WERI-Rb-1 (cell line): ENCODE measurements around the gene OPHN1.

Experiments
- DNase-seq: peaks from one replicate; pipeline ENCODE4 v3.0.0-alpha.2; 2020
- H3K27ac ChIP-seq: fragments of 250-450 bp; sonication (Bioruptor Pico); 2 replicates; pipeline ENCODE4 v1.5.1; 2020; ENCODE audit warnings: mild to moderate bottlenecking, moderate library complexity
- H3K27me3 ChIP-seq: fragments of 250-450 bp; sonication (Bioruptor Pico); 2 replicates; pipeline ENCODE4 v1.5.1; 2021; ENCODE audit warnings: mild to moderate bottlenecking, low read depth, moderate library complexity; ENCODE audit not compliant: insufficient read depth, severe bottlenecking
- H3K36me3 ChIP-seq: fragments of 250-450 bp; sonication (Bioruptor Pico); 2 replicates; pipeline ENCODE4 v1.5.1; 2020; ENCODE audit warnings: mild to moderate bottlenecking, moderate library complexity
- H3K4me3 ChIP-seq: 2 replicates; pipeline ENCODE4 v1.5.1; 2011; ENCODE audit warnings: low read depth, mild to moderate bottlenecking, control low read depth, low read length
- H3K9me3 ChIP-seq: fragments of 250-450 bp; sonication (Bioruptor Pico); 2 replicates; pipeline ENCODE4 v1.5.1; 2021; ENCODE audit warnings: mild to moderate bottlenecking, moderate library complexity; ENCODE audit not compliant: severe bottlenecking
- CTCF ChIP-seq: IDR thresholded peaks from 2 replicates; pipeline ENCODE4 v1.5.1; 2011; ENCODE audit warnings: low read depth, mild to moderate bottlenecking, control low read depth, inconsistent platforms, low read length

OPHN1 gene

GRCh38 chrX:68115371-68115770, 317.9 kb downstream of the OPHN1 start:
- H3K27ac ChIP-seq: no peak overlapping the region
- no peak for TF ChIP-seq CTCF
- no peaks in the 10 kb centered on the region for H3K36me3 ChIP-seq
- H3K9me3 ChIP-seq: no peaks in the 10 kb centered on the region
- no peak overlapping the region for H3K4me3 ChIP-seq
- DNase-seq: no peak
- no peaks in the 10 kb centered on the region for H3K27me3 ChIP-seq

GRCh38 chrX:68114573-68115129, 318.6 kb downstream of the OPHN1 start:
- no peak for DNase-seq
- H3K36me3 ChIP-seq: no peaks in the 10 kb centered on the region
- H3K27ac ChIP-seq: no peak overlapping the region
- H3K9me3 ChIP-seq: no peaks in the 10 kb centered on the region
- no peak overlapping the region for H3K4me3 ChIP-seq
- TF ChIP-seq CTCF: no peak
- H3K27me3 ChIP-seq: no peaks in the 10 kb centered on the region

GRCh38 chrX:68113837-68114572, 319.3 kb downstream of the OPHN1 start:
- no peaks in the 10 kb centered on the region for H3K27me3 ChIP-seq
- no peaks in the 10 kb centered on the region for H3K36me3 ChIP-seq
- TF ChIP-seq CTCF: no peak
- no peaks in the 10 kb centered on the region for H3K9me3 ChIP-seq
- DNase-seq: no peak
- no peak overlapping the region for H3K4me3 ChIP-seq
- no peak overlapping the region for H3K27ac ChIP-seq

GRCh38 chrX:68112321-68112720, 321.0 kb downstream of the OPHN1 start:
- DNase-seq: no peak
- Histone ChIP-seq H3K27me3 (no peaks in the 10 kb centered on the region), H3K36me3 (no peaks in the 10 kb centered on the region), H3K9me3 (no peaks in the 10 kb centered on the region), H3K4me3 (no peak overlapping the region), H3K27ac (no peak overlapping the region)
- TF ChIP-seq CTCF: no peak

- no peaks in the 10 kb centered on the region for H3K9me3 ChIP-seq
- H3K27me3 ChIP-seq: no peaks in the 10 kb centered on the region
- no peak for TF ChIP-seq CTCF
- no peak overlapping the region for H3K4me3 ChIP-seq
- no peak for DNase-seq
- H3K36me3 ChIP-seq: no peaks in the 10 kb centered on the region
- no peak overlapping the region for H3K27ac ChIP-seq
These were observed 324.1 kb downstream of the OPHN1 start for GRCh38 chrX:68109162-68109561.

GRCh38 chrX:68098431-68098830, 334.9 kb downstream of the OPHN1 start:
- no peaks in the 10 kb centered on the region for H3K9me3 ChIP-seq
- H3K4me3 ChIP-seq: no peak overlapping the region
- no peak for DNase-seq
- H3K27me3 ChIP-seq: no peaks in the 10 kb centered on the region
- TF ChIP-seq CTCF: no peak
- H3K27ac ChIP-seq: no peak overlapping the region
- H3K36me3 ChIP-seq: no peaks in the 10 kb centered on the region
